Stimulated activated CD4-positive, alpha-beta T cell treated with anti-CD3 and anti-CD28 coated beads, Interleukin-4, amount 100 ng/mL, for 48 hours (primary cell): ENCODE results near the gene APOL2.
"Not testable (repeated sequence)": the region's sequence is repeated elsewhere in the genome, so short reads cannot be mapped to it uniquely, and the experiment has no call there.

Experiments used
- DNase-seq, 2 donors: peaks; one replicate each; pipeline ENCODE4 v3.0.0-alpha.2; 2020; ENCODE audit warnings: low read depth in 2 of 2

The APOL2 gene

DNA sequence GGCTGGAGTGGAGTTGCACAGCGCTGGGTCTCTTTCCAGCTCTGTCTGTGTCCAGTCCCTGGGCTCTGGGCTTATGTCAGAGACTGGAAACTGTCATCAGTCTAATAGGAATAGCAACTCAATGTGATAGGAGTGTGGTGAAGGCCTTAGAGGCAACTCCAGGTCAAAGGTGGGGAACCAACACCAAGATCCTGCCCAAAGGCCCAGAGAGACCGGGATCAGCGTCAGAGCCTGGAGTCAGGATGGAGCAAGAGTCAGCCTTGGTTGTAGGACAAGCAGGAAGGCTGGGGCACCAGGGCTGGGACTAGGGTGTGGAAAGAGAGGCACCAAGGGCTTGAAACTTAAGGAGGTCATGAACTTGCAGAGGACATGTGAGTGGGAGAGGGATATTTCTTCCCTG is 23.0 kb upstream of the APOL2 start:
- DNase-seq, result not testable (repeated sequence)

DNA sequence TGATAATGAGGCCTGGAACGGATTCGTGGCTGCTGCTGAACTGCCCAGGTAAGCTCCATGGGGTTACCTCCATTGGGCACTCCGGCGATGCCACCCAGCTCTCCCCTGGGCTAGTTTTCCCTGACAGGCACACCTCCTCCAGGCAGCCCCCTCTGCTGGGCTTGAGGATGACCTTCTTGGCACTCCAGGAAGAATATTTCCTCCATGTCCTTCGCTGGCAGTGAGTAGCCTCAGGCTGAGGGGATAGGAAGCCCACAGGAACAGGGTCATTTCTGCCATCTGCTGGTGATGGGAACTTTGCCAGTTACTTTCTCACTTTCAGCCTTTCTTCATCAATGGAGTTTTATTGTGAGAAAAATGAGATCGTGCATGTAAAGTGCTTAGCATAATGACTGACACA is 22.3 kb upstream of the APOL2 start:
- DNase-seq, result not testable (repeated sequence)

GRCh38 chr22:36259615-36260300 is 20.4 kb upstream of the APOL2 start:
- no peak for DNase-seq

DNA sequence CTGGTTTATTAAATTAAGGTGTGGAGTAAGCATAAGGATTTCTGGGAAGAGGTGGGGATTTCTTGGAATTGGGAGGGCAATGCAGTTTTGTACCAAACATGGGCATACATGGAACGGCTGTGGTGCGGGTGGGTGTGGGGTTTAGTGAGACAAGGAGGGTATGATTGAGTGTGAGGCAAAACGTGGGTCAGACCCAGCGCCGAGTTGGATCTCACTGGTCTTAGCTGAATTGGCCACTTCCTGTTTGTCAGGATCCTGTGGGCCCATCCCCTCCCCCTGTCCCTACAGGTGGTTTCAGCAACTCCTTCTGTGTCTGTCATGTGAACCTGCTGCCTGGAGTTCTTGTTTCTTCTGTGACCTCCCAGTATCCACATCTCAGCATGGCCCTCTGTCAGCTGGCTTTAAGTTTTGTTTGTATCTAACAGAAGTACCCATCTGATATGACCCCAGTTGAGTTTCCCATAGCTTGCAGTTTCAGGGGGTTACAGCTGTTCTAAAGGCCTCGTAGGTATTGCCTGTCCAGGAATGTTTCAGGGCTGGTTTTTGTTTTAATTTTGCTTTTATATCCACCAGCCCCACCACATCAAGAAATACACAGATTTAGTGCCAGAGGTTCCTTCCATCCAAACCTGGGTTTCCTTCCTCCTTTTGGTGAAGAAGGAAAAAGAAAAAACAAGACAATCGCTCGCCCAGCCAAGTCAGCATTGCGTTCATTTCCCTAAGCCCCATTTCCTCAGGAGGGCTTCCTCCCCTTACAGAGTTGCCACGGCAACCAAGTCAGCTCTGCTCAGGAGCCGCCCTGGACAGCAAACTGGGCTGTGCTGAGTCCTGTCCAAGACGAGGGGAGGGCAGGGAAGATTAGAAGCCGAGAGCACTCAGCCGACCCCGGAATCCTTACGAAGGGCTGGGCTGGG is 19.6 kb upstream of the APOL2 start:
- no peak for DNase-seq

GRCh38 chr22:36257948-36258670 is 18.8 kb upstream of the APOL2 start:
- no peak for DNase-seq

- no peak for DNase-seq
These were observed 18.0 kb upstream of the APOL2 start for GRCh38 chr22:36257308-36257707.

DNA sequence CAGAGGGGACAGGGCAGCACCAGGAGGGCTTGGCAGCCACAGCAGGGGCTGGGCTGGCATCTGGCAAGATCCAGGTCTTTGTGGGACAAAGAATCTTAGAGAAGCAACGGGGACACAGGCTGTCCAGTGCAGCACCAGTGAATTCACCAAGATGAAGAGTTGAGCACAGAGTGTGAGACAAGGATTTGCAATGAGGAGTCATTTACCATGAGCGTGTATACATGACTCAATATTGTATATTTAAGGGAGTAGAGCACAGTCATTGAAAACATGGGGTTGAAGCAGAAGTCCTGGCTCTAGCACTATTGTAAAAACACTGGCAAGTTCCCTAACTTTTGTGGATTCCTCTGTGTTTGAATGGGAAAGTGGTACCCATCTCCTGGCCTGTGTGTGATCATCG is 17.2 kb upstream of the APOL2 start:
- DNase-seq, result no peak

DNA sequence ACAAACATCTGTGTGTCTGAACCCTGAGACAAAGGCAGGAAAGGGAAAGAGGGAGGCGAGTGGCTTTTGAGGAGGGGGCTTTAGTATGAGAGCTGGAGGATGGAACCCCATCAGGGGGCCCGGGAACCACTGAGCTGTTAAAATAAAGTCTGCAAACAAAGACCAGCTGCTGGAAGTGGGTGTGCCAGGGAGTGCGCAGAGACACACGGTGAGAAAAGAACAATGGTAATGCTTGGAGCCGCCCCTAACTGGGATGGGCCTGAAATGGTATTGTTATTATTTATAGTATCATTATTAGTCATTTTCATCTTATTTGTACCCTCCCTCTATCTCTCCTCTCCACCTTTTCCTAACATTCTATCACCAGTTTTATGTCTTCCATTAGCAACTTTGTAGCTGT is 16.2 kb upstream of the APOL2 start:
- DNase-seq, result not testable (repeated sequence)

GRCh38 chr22:36253523-36254490 is 14.5 kb upstream of the APOL2 start:
- peak in 1 of 2 donors; percentile 49 for DNase-seq

GRCh38 chr22:36252754-36253522 is 13.6 kb upstream of the APOL2 start, which contains the start of gene APOL1:
TSS of gene APOL1 (plus strand) at chr22:36253133. CDS start at chr22:36254956, 1,823 bp downstream.
- DNase-seq, result peak in 1 of 2 donors; percentile 45

- DNase-seq, result not testable (repeated sequence)
These were observed 12.8 kb upstream of the APOL2 start for GRCh38 chr22:36251979-36252608.

DNA sequence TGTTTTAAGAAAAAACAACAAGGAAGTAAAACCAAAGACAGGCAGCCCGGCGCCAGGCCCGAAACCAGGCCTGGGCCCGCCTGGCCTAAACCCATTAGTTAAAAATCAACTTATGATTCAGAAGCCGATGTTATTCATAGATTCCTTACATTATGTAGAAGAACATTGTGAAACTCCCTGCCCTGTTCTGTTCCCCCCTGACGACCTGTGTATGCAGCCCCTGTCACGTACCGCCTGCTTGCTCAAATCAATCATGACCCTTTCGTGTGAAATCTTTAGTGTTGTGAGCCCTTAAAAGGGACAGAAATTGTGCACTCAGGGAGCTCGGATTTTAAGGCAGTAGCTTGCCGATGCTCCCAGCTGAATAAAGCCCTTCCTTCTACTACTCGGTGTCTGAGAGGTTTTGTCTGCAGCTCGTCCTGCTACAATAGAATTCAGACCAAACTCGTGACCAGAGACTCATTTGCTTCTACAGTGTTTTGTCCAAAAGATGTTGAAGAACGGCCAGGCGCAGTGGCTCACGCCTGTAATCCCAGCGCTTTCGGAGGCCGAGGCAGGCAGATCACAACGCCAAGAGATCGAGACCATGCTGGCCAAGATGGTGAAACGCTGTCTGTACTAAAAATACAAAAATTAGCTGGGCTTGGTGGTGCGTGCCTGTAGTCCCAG is 11.1 kb upstream of the APOL2 start:
- DNase-seq, result not testable (repeated sequence)

DNA sequence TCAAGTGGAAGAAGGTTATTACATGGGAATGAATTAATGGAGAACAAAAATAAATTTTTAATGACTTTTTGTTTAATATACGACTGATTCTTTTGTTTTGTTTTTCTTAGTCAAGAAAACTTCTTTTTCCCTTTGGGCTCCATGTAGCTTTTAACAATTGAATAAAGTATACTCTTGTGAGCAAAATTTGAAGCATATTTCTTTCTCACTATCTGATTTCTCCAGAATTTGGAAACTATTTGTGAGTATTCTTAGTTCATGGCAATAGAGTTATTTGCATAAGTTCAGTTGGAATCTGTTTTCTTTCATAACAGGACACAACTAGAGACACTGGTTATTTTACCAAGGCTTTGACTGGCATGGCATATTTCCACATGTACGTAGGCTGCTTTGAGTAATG is 9.8 kb upstream of the APOL2 start:
- DNase-seq, result no peak

GRCh38 chr22:36247955-36248354 is 8.6 kb upstream of the APOL2 start:
- DNase-seq, result no peak

- no peak for DNase-seq
These were observed 7.4 kb upstream of the APOL2 start for GRCh38 chr22:36246718-36247117.

- no peak for DNase-seq
These were observed 6.6 kb upstream of the APOL2 start for GRCh38 chr22:36245805-36246356.

DNA sequence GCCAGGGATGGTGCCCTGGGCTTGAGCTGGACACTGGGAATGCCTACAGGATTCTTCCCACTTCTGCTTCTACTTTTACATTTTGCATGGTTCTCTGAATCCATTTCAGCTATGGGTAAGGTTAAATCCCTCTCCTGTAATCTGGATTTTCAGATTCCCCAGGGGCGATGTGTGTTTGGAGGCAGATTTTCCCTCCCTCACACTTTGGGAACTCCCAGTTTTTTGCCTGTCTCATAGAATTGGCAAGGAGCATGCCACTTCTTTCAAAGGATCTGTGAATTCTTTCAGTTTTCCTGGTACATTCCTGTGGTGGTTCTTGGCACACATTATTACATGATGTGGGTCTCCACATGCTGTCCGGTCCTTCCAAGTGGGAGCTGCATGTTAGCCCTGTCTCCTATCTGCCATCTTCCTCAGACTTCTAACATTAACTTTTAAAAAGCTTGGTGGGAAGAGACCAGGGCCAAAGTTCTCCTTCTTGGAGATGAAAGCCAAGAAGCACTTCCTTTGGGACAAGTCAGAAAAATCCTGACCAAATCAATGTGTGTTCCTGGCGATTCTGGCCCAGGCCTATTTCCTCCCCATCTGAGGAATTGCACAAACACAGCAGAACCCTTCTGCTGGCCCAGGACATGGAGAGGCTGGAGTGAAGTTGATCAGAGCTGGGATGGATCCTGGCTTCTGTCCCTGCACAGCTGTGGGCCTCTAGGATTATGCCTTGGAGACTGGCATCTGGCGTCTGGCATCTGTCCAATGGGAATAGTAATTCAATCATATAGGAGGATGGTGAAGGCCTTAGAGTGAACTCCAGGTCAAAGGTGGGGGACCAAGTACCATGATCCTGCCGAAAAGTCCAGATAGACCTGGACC is 5.4 kb upstream of the APOL2 start:
- DNase-seq, result no peak

- DNase-seq, result no peak
These were observed 4.7 kb upstream of the APOL2 start for GRCh38 chr22:36243986-36244385.
